Left lung (tissue), 10 donors: ENCODE results near the gene LRRTM3. TPM values are rescaled to one million over a fixed set of nuclear protein-coding genes. Genes with fewer than 3 reads are reported as not detected.

ENCODE experiments used
- ATAC-seq: fragments of 200-7000 bp; cut with Tn5 transposase; one replicate; pipeline ENCODE4 v1.9.1; 2020; ENCODE audit warnings: moderate library complexity
- DNase-seq, 4 donors: peaks; one replicate each; pipeline ENCODE4 v3.0.0-alpha.2; 2013 to 2020
- H3K27ac ChIP-seq, 2 donors: fragments of 200-600 bp; sonication (generic) in 1 of 2; one replicate each; pipeline versions ENCODE4 v1.5.0 to v1.8.0; 2020 to 2021
- H3K27me3 ChIP-seq, 2 donors: fragments of 200-600 bp; sonication (generic) in 1 of 2; one replicate each; pipeline versions ENCODE4 v1.5.0 to v1.8.0; 2020 to 2021
- H3K36me3 ChIP-seq, 2 donors: fragments of 200-600 bp; sonication (generic) in 1 of 2; one replicate each; pipeline versions ENCODE4 v1.5.0 to v1.8.0; 2020 to 2021
- H3K4me1 ChIP-seq, 2 donors: fragments of 200-600 bp; one replicate each; pipeline ENCODE4 v1.8.0; 2021
- H3K4me3 ChIP-seq, 2 donors: fragments of 200-600 bp; sonication (generic) in 1 of 2; one replicate each; pipeline versions ENCODE4 v1.5.0 to v1.8.0; 2020 to 2021; ENCODE audit warnings: mild to moderate bottlenecking in 1 of 2
- H3K9me3 ChIP-seq, 2 donors: fragments of 200-600 bp; sonication (generic) in 1 of 2; one replicate each; pipeline versions ENCODE4 v1.5.0 to v1.8.0; 2020 to 2021
- CTCF ChIP-seq, 2 donors: fragments of 200-600 bp; sonication (generic) in 1 of 2; IDR thresholded peaks; one replicate each; pipeline versions ENCODE4 v1.5.0 to v1.8.0; 2021; ENCODE audit warnings: antibody characterized with exemption in 2 of 2
- intact Hi-C, 2 donors: fragments of 100-400 bp; cut with DNase I; formaldehyde crosslinking; loops; one replicate each; pipeline versions ENCODE4 v1.11.2 to v1.14.2; 2022
- polyA plus RNA-seq, 6 donors: library from polyadenylated mRNA; unstranded; fragments of 120-200 nt; gene quantifications; one replicate each; pipeline ENCODE4 v1.2.1, GENCODE V29; 2013; ENCODE audit not compliant: insufficient read length in 6 of 6
- total RNA-seq, 2 donors: library from RNA; stranded (reverse); fragmentation: NEBNext Ultra II Directional; extraction: Animal tissue kit (Norgen Biotek cat#: 25700); gene quantifications; one replicate each; pipeline ENCODE4 v1.2.1, GENCODE V29; 2021
- donor health status: DM: no; HTN: yes; CAD: no.
- donor health status: DM: no; HTN: no; CAD: no.

LRRTM3 gene
- total and polyA plus RNA-seq, 8 donors = 1.7 to 5.1 (median 3.8) TPM; not detected in 2

GRCh38 chr10:67127441-67127840 is 201.6 kb downstream of the LRRTM3 start:
- DNase-seq (no peak), ATAC-seq (no peak)
- H3K4me3 ChIP-seq = no peak overlapping the region
- no peak for TF ChIP-seq CTCF (IDR thresholded peaks at IDR 0.05)
- H3K9me3 ChIP-seq = no peaks in the 10 kb centered on the region
- H3K36me3 ChIP-seq = no peaks in the 10 kb centered on the region
- no peaks in the 10 kb centered on the region for H3K27me3 ChIP-seq
- no peaks in the 10 kb centered on the region for H3K4me1 ChIP-seq
- intact Hi-C loops = no loop called here
- H3K27ac ChIP-seq = no peak overlapping the region

GRCh38 chr10:67140641-67141040 is 214.8 kb downstream of the LRRTM3 start:
- Histone ChIP-seq H3K36me3 (no peaks in the 10 kb centered on the region), H3K9me3 (no peaks in the 10 kb centered on the region), H3K27ac (no peak overlapping the region), H3K27me3 (no peaks in the 10 kb centered on the region), H3K4me1 (no peaks in the 10 kb centered on the region), H3K4me3 (no peak overlapping the region)
- TF ChIP-seq CTCF (IDR thresholded peaks at IDR 0.05) = no peak
- no peak for DNase-seq
- ATAC-seq = no peak
- intact Hi-C loops = no loop called here

- Histone ChIP-seq H3K4me3 (no peak overlapping the region), H3K36me3 (no peaks in the 10 kb centered on the region), H3K4me1 (no peaks in the 10 kb centered on the region), H3K27me3 (no peaks in the 10 kb centered on the region), H3K27ac (no peak overlapping the region), H3K9me3 (no peaks in the 10 kb centered on the region)
- DNase-seq (no peak), ATAC-seq (no peak)
- no peak for TF ChIP-seq CTCF (IDR thresholded peaks at IDR 0.05)
- intact Hi-C loops = no loop called here
Observed at GRCh38 chr10:67141300-67141699, 215.5 kb downstream of the LRRTM3 start.

GRCh38 chr10:67144530-67144929 is 218.7 kb downstream of the LRRTM3 start:
- Histone ChIP-seq H3K9me3 (no peaks in the 10 kb centered on the region), H3K27ac (no peak overlapping the region), H3K27me3 (no peaks in the 10 kb centered on the region), H3K36me3 (no peaks in the 10 kb centered on the region), H3K4me3 (no peak overlapping the region), H3K4me1 (no peaks in the 10 kb centered on the region)
- no peak for TF ChIP-seq CTCF (IDR thresholded peaks at IDR 0.05)
- DNase-seq (no peak), ATAC-seq (no peak)
- intact Hi-C loops = no loop called here
